SK-N-SH (cell line): ENCODE measurements around the gene ITK. TPM values are rescaled to one million over a fixed set of nuclear protein-coding genes. Genes with fewer than 3 reads are reported as not detected.

Experiments
- CTCF ChIA-PET: fragments of 300-600, 350-600 bp; formaldehyde crosslinking; extraction: SDS; loops from one replicate; lab custom pipeline; 2021; lab: Yijun Ruan, JAX
- POLR2A ChIA-PET: fragments of 350-600 bp; sonication (Branson Sonifier 250); formaldehyde crosslinking; extraction: SDS; loops from one replicate; lab custom pipeline; 2020; ENCODE audit warnings: antibody characterized with exemption, inconsistent platforms; lab: Yijun Ruan, JAX
- DNase-seq: peaks from one replicate; pipeline ENCODE4 v3.0.0; 2012
- H2AFZ ChIP-seq: fragments of 200-600 bp; sonication (generic); 2 replicates; pipeline ENCODE4 v1.8.1; 2016; ENCODE audit warnings: antibody characterized with exemption, mild to moderate bottlenecking, low read depth
- H3F3A ChIP-seq: fragments of 200-600 bp; sonication (generic); replicated peaks from 2 replicates; pipeline ENCODE3; 2016; ENCODE audit warnings: antibody characterized with exemption, mild to moderate bottlenecking; ENCODE audit not compliant: insufficient read depth
- H3K27ac ChIP-seq, 2 experiments: fragments of 200-500 bp in 1 of 2; fragments of 200-600 bp in 1 of 2; sonication (Bioruptor generic) in 1 of 2; sonication (generic), shearing (Covaris generic) in 1 of 2; 2 replicates each; pipeline versions ENCODE4 v1.5.1 to v1.6.1; 2014 to 2016; ENCODE audit warnings: low read depth in 2 of 2, inconsistent platforms in 1 of 2, low read length in 1 of 2, mild to moderate bottlenecking in 1 of 2, mixed read lengths in 1 of 2
- H3K27me3 ChIP-seq: fragments of 200-600 bp; sonication (generic), shearing (Covaris generic); 2 replicates; pipeline ENCODE4 v1.6.1; 2016; ENCODE audit warnings: mixed run types; ENCODE audit not compliant: insufficient read depth
- H3K36me3 ChIP-seq, 2 experiments: fragments of 200-500 bp in 1 of 2; fragments of 200-600 bp in 1 of 2; sonication (Bioruptor generic) in 1 of 2; sonication (generic) in 1 of 2; replicated peaks in 1 of 2; 2 replicates each; pipeline versions ENCODE3 to v1.5.1; 2014 to 2016; ENCODE audit warnings: low read length in 1 of 2, mild to moderate bottlenecking in 1 of 2; ENCODE audit not compliant: insufficient read depth in 2 of 2, control insufficient read depth in 1 of 2
- H3K4me1 ChIP-seq, 2 experiments: fragments of 200-500 bp in 1 of 2; fragments of 200-600 bp in 1 of 2; sonication (Bioruptor generic) in 1 of 2; sonication (generic), shearing (Covaris generic) in 1 of 2; 2 replicates each; pipeline versions ENCODE4 v1.5.1 to v1.6.1; 2014 to 2016; ENCODE audit warnings: low read depth in 1 of 2, low read length in 1 of 2, mixed run types in 1 of 2; ENCODE audit not compliant: insufficient read depth in 2 of 2, control insufficient read depth in 1 of 2
- H3K4me2 ChIP-seq: fragments of 200-600 bp; sonication (generic), shearing (Covaris generic); 2 replicates; pipeline ENCODE4 v1.6.1; 2017; ENCODE audit warnings: mixed run types
- H3K4me3 ChIP-seq, 2 experiments: fragments of 200-500 bp in 1 of 2; fragments of 200-600 bp in 1 of 2; sonication (Bioruptor generic) in 1 of 2; sonication (generic), shearing (Covaris generic) in 1 of 2; 2 replicates each; pipeline versions ENCODE4 v1.5.1 to v1.8.1; 2014 to 2016; ENCODE audit warnings: low read depth in 2 of 2, inconsistent platforms in 1 of 2, low read length in 1 of 2, mild to moderate bottlenecking in 1 of 2, mixed read lengths in 1 of 2, moderate library complexity in 1 of 2
- H3K79me2 ChIP-seq: fragments of 200-600 bp; sonication (generic); 2 replicates; pipeline ENCODE4 v1.8.1; 2017; ENCODE audit warnings: mild to moderate bottlenecking; ENCODE audit not compliant: insufficient read depth
- H3K9ac ChIP-seq: fragments of 200-600 bp; sonication (generic); 2 replicates; pipeline ENCODE4 v1.6.1; 2017; ENCODE audit warnings: mixed run types
- H3K9me2 ChIP-seq: fragments of 200-600 bp; sonication (generic); 2 replicates; pipeline ENCODE4 v1.6.1; 2017; ENCODE audit warnings: mixed run types
- H3K9me3 ChIP-seq: fragments of 200-600 bp; sonication (generic); 2 replicates; pipeline ENCODE4 v1.6.1; 2017; ENCODE audit warnings: mixed run types, mild to moderate bottlenecking, moderate library complexity
- H4K20me1 ChIP-seq: fragments of 200-600 bp; sonication (generic); 2 replicates; pipeline ENCODE4 v1.6.1; 2017; ENCODE audit warnings: mild to moderate bottlenecking, mixed run types; ENCODE audit not compliant: insufficient read depth
- ELF1 ChIP-seq: IDR thresholded peaks from 2 replicates; pipeline ENCODE4 v1.4.0; 2012
- FOSL2 ChIP-seq: IDR thresholded peaks from 2 replicates; pipeline ENCODE4 v1.4.0; 2012; ENCODE audit warnings: low read depth, mild to moderate bottlenecking, moderate library complexity, borderline replicate concordance
- FOXM1 ChIP-seq: IDR thresholded peaks from 2 replicates; pipeline ENCODE4 v1.4.0; 2012; ENCODE audit warnings: low read depth, mild to moderate bottlenecking
- GABPA ChIP-seq: IDR thresholded peaks from 2 replicates; pipeline ENCODE4 v1.4.0; 2012; ENCODE audit warnings: low read depth, mild to moderate bottlenecking
- GATA2 ChIP-seq: sonication (generic); formaldehyde crosslinking; IDR thresholded peaks from 2 replicates; pipeline ENCODE4 v1.5.0; 2020; ENCODE audit warnings: mild to moderate bottlenecking, missing genetic modification reagents
- JUND ChIP-seq: IDR thresholded peaks from 2 replicates; pipeline ENCODE4 v1.4.0; 2012
- MEF2A ChIP-seq: IDR thresholded peaks from 2 replicates; pipeline ENCODE4 v1.4.0; 2012; ENCODE audit warnings: low read depth, borderline replicate concordance
- NFIC ChIP-seq: IDR thresholded peaks from 2 replicates; pipeline ENCODE4 v1.4.0; 2012; ENCODE audit warnings: borderline replicate concordance
- NRF1 ChIP-seq: IDR thresholded peaks from 2 replicates; pipeline ENCODE4 v1.6.1; 2012; ENCODE audit warnings: low read depth, mild to moderate bottlenecking, low read length
- RXRA ChIP-seq: IDR thresholded peaks from 2 replicates; pipeline ENCODE4 v1.4.0; 2012; ENCODE audit warnings: low read depth, mild to moderate bottlenecking, borderline replicate concordance
- SMC3 ChIP-seq: IDR thresholded peaks from 2 replicates; pipeline ENCODE4 v1.6.1; 2012; ENCODE audit warnings: low read depth, low read length, improper control_type of control experiment
- TCF12 ChIP-seq: IDR thresholded peaks from 2 replicates; pipeline ENCODE4 v1.4.0; 2012
- WGBS: methylation state at CpG from one replicate; pipeline ENCODE4 v1.1.6; 2017; ENCODE audit warnings: low lambda C conversion rate; 5-methylcytosine and 5-hydroxymethylcytosine counted together
- polyA plus RNA-seq, 3 experiments: library from polyadenylated mRNA; depleted of rRNA; stranded (reverse); fragments of >200 nt; gene quantifications; 2 replicates each; pipeline ENCODE4 v1.2.3, GENCODE V29; 2012
- TF ChIP-seq, protein P1 (sequence below): fragments of 200-600 bp; sonication (generic); IDR thresholded peaks from 2 replicates; pipeline ENCODE4 v1.6.1; 2017; ENCODE audit warnings: antibody characterized with exemption, mild to moderate bottlenecking, moderate library complexity
- TF ChIP-seq, protein P2 (sequence below): IDR thresholded peaks from 2 replicates; pipeline ENCODE4; 2012
- TF ChIP-seq, protein P3 (sequence below): fragments of 150-350 bp; IDR thresholded peaks from 2 replicates; pipeline ENCODE4 v1.6.1; 2017; ENCODE audit warnings: antibody characterized with exemption, low read length, low read depth, borderline replicate concordance
- TF ChIP-seq, protein P4 (sequence below): fragments of 150-350 bp; IDR thresholded peaks from 2 replicates; pipeline ENCODE4 v1.6.1; 2016; ENCODE audit warnings: mild to moderate bottlenecking, low read depth, low read length

Gene ITK
- polyA plus RNA-seq, 1 of the 3 experiments (the other 2 are of a cell fraction), result not detected

DNA sequence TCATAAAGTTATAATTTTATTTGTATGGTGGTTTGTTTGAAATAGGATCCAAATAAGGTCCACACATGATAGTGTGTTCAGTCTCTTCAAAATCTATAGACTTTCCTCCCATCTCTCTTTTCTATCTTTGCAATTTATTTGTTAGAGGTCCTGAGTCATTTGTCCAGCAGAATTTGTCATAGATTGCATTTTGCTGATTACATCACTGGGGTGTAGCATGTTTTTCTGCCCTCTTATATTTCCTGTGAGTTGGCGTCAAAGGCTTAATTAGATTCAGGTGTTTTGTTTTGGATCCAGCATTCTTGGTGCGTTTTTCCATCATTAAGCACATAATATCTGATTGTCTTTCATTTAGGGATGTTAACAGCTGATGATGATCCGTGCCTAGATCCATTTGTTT lies 100.3 kb downstream of the ITK start:
- H4K20me1 ChIP-seq, result no peaks in the 10 kb centered on the region; the same call in 1 of the 2 replicates
- H3K4me2 ChIP-seq, result 0 out of 2 replicates have a peak overlapping the region, but pooled peaks have one; percentile 1
- H3K27me3 ChIP-seq, result no peaks in the 10 kb centered on the region
- peak overlapping the region in 1 of 2 experiments; percentile 37; a peak in 3 of 4 replicates for H3K27ac ChIP-seq
- DNase-seq, result peak; percentile 34
- peaks cover 7 to 9% of the 10 kb centered on the region in 2 experiments; a peak in 3 of 4 replicates for H3K4me1 ChIP-seq
- no peak overlapping the region for H3K4me3 ChIP-seq
- CTCF ChIA-PET, result interaction anchor here (0.7 to 2.1 kb wide), 3 partner anchors 27 to 48 kb away, joined by 3 to 4 read pairs (median 4); no protein-coding TSS in a partner anchor
- WGBS, result 31% methylated on average over 3 of the region's 3 CpGs
- peaks cover 0 to 8% of the 10 kb centered on the region in 2 experiments for H3K36me3 ChIP-seq
- H3F3A ChIP-seq, result peaks cover 5% of the 10 kb centered on the region
- H3K9me2 ChIP-seq, result no peaks in the 10 kb centered on the region
- TF ChIP-seq, protein P1, sequence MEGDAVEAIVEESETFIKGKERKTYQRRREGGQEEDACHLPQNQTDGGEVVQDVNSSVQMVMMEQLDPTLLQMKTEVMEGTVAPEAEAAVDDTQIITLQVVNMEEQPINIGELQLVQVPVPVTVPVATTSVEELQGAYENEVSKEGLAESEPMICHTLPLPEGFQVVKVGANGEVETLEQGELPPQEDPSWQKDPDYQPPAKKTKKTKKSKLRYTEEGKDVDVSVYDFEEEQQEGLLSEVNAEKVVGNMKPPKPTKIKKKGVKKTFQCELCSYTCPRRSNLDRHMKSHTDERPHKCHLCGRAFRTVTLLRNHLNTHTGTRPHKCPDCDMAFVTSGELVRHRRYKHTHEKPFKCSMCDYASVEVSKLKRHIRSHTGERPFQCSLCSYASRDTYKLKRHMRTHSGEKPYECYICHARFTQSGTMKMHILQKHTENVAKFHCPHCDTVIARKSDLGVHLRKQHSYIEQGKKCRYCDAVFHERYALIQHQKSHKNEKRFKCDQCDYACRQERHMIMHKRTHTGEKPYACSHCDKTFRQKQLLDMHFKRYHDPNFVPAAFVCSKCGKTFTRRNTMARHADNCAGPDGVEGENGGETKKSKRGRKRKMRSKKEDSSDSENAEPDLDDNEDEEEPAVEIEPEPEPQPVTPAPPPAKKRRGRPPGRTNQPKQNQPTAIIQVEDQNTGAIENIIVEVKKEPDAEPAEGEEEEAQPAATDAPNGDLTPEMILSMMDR, result no peak
- TF ChIP-seq, protein P2, sequence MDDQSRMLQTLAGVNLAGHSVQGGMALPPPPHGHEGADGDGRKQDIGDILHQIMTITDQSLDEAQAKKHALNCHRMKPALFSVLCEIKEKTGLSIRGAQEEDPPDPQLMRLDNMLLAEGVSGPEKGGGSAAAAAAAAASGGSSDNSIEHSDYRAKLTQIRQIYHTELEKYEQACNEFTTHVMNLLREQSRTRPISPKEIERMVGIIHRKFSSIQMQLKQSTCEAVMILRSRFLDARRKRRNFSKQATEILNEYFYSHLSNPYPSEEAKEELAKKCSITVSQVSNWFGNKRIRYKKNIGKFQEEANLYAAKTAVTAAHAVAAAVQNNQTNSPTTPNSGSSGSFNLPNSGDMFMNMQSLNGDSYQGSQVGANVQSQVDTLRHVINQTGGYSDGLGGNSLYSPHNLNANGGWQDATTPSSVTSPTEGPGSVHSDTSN, result peak; percentile 21; the same call in 1 of the 2 replicates
- peak; percentile 20; the same call in 1 of the 2 replicates for TF ChIP-seq GATA2 (CRISPR knock-in tag)
- peak; percentile 48; the same call in 1 of the 2 replicates for TF ChIP-seq FOSL2
- TF ChIP-seq GABPA, result no peak
- TF ChIP-seq NFIC, result 0 out of 2 replicates have a peak, but pooled peaks have one; percentile 17
- peak; percentile 34; the same call in 1 of the 2 replicates for TF ChIP-seq JUND
- TF ChIP-seq MEF2A, result 0 out of 2 replicates have a peak, but pooled peaks have one; percentile 22
- no peak for TF ChIP-seq SMC3
- TF ChIP-seq TCF12, result peak; percentile 89
- TF ChIP-seq RXRA, result no peak
- POLR2A ChIA-PET, result no interaction called here
- H3K9ac ChIP-seq, result no peak overlapping the region
- no peaks in the 10 kb centered on the region for H3K9me3 ChIP-seq
- H3K79me2 ChIP-seq, result peaks cover 16% of the 10 kb centered on the region
- H2AFZ ChIP-seq, result no peak overlapping the region

DNA sequence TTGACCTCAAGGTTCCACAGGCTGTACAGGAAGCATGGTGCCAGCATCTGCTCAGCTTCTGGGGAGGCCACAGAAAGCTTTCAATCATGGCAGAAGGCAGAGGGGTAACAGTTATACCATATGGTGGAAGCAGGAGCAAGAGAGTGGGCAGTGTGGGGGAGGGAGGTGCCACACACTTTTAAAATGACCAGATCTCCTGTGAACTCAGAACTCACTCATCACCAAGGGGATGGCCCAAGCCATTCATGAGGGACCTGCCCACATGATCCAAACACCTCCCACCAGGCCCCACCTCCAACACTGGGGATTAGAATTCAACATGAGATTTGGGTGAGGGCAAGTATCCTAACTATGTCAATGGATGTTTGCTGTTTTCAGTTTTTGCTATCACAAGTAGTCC lies 101.5 kb downstream of the ITK start:
- no peak for TF ChIP-seq JUND
- TF ChIP-seq, protein P2, result no peak
- TF ChIP-seq, protein P3, sequence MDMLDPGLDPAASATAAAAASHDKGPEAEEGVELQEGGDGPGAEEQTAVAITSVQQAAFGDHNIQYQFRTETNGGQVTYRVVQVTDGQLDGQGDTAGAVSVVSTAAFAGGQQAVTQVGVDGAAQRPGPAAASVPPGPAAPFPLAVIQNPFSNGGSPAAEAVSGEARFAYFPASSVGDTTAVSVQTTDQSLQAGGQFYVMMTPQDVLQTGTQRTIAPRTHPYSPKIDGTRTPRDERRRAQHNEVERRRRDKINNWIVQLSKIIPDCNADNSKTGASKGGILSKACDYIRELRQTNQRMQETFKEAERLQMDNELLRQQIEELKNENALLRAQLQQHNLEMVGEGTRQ, result no peak
- TF ChIP-seq, protein P4, sequence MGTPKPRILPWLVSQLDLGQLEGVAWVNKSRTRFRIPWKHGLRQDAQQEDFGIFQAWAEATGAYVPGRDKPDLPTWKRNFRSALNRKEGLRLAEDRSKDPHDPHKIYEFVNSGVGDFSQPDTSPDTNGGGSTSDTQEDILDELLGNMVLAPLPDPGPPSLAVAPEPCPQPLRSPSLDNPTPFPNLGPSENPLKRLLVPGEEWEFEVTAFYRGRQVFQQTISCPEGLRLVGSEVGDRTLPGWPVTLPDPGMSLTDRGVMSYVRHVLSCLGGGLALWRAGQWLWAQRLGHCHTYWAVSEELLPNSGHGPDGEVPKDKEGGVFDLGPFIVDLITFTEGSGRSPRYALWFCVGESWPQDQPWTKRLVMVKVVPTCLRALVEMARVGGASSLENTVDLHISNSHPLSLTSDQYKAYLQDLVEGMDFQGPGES, result no peak
- TF ChIP-seq FOXM1, result no peak
- TF ChIP-seq NRF1, result no peak
- TF ChIP-seq, protein P1, result no peak
- TF ChIP-seq ELF1, result no peak
- no peak for TF ChIP-seq MEF2A
- no peak for TF ChIP-seq GATA2 (CRISPR knock-in tag)
- ChIA-PET CTCF (no interaction called here), POLR2A (no interaction called here)
- Histone ChIP-seq H3K4me3 (no peak overlapping the region), H3K79me2 (peaks cover 16% of the 10 kb centered on the region), H3K4me1 (peaks cover 7 to 9% of the 10 kb centered on the region in 2 experiments; a peak in 3 of 4 replicates), H2AFZ (no peak overlapping the region), H3F3A (peaks cover 5% of the 10 kb centered on the region), H3K9me3 (no peaks in the 10 kb centered on the region), H3K9ac (no peak overlapping the region), H4K20me1 (no peaks in the 10 kb centered on the region; the same call in 1 of the 2 replicates), H3K27me3 (no peaks in the 10 kb centered on the region), H3K27ac (no peak overlapping the region), H3K36me3 (peaks cover 0 to 13% of the 10 kb centered on the region in 2 experiments), H3K9me2 (no peaks in the 10 kb centered on the region), H3K4me2 (no peak overlapping the region)
- DNase-seq, result no peak
